ENCODE measurements around the gene ALG13. TPM values are rescaled to one million over a fixed set of nuclear protein-coding genes. Genes with fewer than 3 reads are reported as not detected.

The ALG13 gene
- polyA plus RNA-seq, 3 donors, result 62.0 to 94.5 (median 83.5) TPM

DNA sequence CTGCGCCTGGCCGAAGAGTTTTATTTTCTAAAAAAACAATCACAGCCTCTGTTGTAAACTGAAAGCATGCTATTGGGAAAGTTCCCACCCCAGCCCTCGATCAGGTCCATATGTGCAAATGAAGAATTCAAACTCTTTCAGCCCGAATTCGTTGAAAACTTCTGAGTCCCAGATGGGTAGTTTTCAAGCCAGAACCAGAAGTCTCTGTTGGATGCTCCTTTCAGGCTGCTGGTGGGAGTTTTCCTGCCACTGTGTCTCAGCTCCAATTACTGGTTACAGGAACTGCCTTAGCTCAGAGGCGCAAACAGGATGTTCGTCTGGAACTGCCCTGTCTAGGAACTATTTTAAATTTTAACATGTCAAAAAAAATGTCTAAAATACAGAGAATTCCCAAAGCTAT is 9.3 kb upstream of the ALG13 start:
- TF ChIP-seq, protein P1, sequence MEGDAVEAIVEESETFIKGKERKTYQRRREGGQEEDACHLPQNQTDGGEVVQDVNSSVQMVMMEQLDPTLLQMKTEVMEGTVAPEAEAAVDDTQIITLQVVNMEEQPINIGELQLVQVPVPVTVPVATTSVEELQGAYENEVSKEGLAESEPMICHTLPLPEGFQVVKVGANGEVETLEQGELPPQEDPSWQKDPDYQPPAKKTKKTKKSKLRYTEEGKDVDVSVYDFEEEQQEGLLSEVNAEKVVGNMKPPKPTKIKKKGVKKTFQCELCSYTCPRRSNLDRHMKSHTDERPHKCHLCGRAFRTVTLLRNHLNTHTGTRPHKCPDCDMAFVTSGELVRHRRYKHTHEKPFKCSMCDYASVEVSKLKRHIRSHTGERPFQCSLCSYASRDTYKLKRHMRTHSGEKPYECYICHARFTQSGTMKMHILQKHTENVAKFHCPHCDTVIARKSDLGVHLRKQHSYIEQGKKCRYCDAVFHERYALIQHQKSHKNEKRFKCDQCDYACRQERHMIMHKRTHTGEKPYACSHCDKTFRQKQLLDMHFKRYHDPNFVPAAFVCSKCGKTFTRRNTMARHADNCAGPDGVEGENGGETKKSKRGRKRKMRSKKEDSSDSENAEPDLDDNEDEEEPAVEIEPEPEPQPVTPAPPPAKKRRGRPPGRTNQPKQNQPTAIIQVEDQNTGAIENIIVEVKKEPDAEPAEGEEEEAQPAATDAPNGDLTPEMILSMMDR (IDR thresholded peaks at IDR 0.05), result no peak
- no peak overlapping the region for H3K9ac ChIP-seq (ENCODE audit: insufficient read depth, low read length, poor library complexity, severe bottlenecking)
- no peaks in the 10 kb centered on the region for H3K79me2 ChIP-seq (ENCODE audit: insufficient read depth, low read length)
- no peaks in the 10 kb centered on the region for H3K36me3 ChIP-seq (replicated peaks in 1 of 2; ENCODE audit: control insufficient read depth in 1 of 2, insufficient read depth in 2 of 2, low read length in 2 of 2)
- H3K36me3 Mint-ChIP-seq, result no peaks in the 10 kb centered on the region
- H2AFZ ChIP-seq (ENCODE audit: insufficient read depth, low read depth, low read length, poor library complexity, severe bottlenecking), result no peak overlapping the region
- peaks cover 1 to 7% (median 2%) of the 10 kb centered on the region in 3 donors for H3K27me3 Mint-ChIP-seq (ENCODE audit: low read depth in 3 of 3)
- peak overlapping the region in 1 of 7 donors; percentile 57 for H3K27ac Mint-ChIP-seq
- no peak for DNase-seq
- intact Hi-C loops (cut with micrococcal nuclease), result no loop called here
- 90% methylated on average over 3 of the region's 7 CpGs for WGBS (ENCODE audit: insufficient coverage)
- no peak overlapping the region for H3K27ac ChIP-seq (ENCODE audit: low read depth in 1 of 2, low read length in 2 of 2)
- H3K4me1 Mint-ChIP-seq, result peaks cover 4% of the 10 kb centered on the region
- H3K4me3 Mint-ChIP-seq, result no peak overlapping the region
- no peaks in the 10 kb centered on the region for H3K4me1 ChIP-seq (ENCODE audit: control insufficient read depth in 1 of 2, insufficient read depth in 2 of 2, low read length in 2 of 2)
- peaks cover 0 to 2% of the 10 kb centered on the region in 2 donors for H3K27me3 ChIP-seq (ENCODE audit: control insufficient read depth in 2 of 2, insufficient read depth in 2 of 2, low read length in 2 of 2)
- no peaks in the 10 kb centered on the region for H4K20me1 ChIP-seq (ENCODE audit: insufficient read depth, low read length)
- H3K9me3 ChIP-seq (replicated peaks in 1 of 2; ENCODE audit: control insufficient read depth in 1 of 2, insufficient read depth in 1 of 2, low read length in 2 of 2), result no peaks in the 10 kb centered on the region
- H3K4me2 ChIP-seq (replicated peaks; ENCODE audit: extremely low read depth, low read length, poor library complexity, severe bottlenecking), result no peak overlapping the region
- no peak overlapping the region for H3K4me3 ChIP-seq (replicated peaks in 1 of 3; ENCODE audit: low read depth in 2 of 3, low read length in 3 of 3)
- peaks cover 0 to 2% (median 0%) of the 10 kb centered on the region in 7 donors for H3K9me3 Mint-ChIP-seq

DNA sequence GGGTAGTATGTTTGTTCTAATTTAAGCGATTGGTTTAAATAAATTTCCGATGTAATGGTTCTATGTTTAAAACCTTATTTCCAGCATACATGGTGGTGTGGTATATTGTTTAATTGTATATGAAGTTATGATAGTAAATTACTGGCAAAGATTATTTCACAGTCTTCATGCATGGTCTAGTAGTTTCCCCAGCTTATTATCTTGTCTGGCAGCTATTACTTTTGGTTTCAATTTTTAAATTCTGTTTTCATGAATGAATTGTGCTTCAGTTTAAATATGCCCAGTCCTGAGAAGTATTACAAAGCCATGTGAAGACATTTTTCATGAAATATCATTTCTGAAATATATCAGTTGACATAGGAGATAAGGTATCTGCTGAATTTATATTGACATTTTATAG is 6.3 kb downstream of the ALG13 start:
- peaks cover 5% of the 10 kb centered on the region for H4K20me1 ChIP-seq (ENCODE audit: insufficient read depth, low read length)
- TF ChIP-seq, protein P1 (IDR thresholded peaks at IDR 0.05), result no peak
- Mint-ChIP-seq H3K27ac (no peak overlapping the region), H3K27me3 (ENCODE audit: low read depth in 3 of 3) (peaks cover 0 to 1% (median 0%) of the 10 kb centered on the region in 3 donors), H3K36me3 (peaks cover 59 to 62% of the 10 kb centered on the region in 2 donors), H3K4me1 (peaks cover 14% of the 10 kb centered on the region), H3K4me3 (no peak overlapping the region), H3K9me3 (no peaks in the 10 kb centered on the region)
- H3K9me3 ChIP-seq (replicated peaks in 1 of 2; ENCODE audit: control insufficient read depth in 1 of 2, insufficient read depth in 1 of 2, low read length in 2 of 2), result no peaks in the 10 kb centered on the region
- H2AFZ ChIP-seq (ENCODE audit: insufficient read depth, low read depth, low read length, poor library complexity, severe bottlenecking), result no peak overlapping the region
- H3K27me3 ChIP-seq (ENCODE audit: control insufficient read depth in 2 of 2, insufficient read depth in 2 of 2, low read length in 2 of 2), result no peaks in the 10 kb centered on the region
- no peak overlapping the region for H3K4me3 ChIP-seq (replicated peaks in 1 of 3; ENCODE audit: low read depth in 2 of 3, low read length in 3 of 3)
- no peak overlapping the region for H3K27ac ChIP-seq (ENCODE audit: low read depth in 1 of 2, low read length in 2 of 2)
- intact Hi-C loops (cut with micrococcal nuclease), result no loop called here
- no peak for DNase-seq
- peaks cover 3 to 4% of the 10 kb centered on the region in 2 donors for H3K4me1 ChIP-seq (ENCODE audit: control insufficient read depth in 1 of 2, insufficient read depth in 2 of 2, low read length in 2 of 2)
- peaks cover 6% of the 10 kb centered on the region for H3K79me2 ChIP-seq (ENCODE audit: insufficient read depth, low read length)
- no peak overlapping the region for H3K4me2 ChIP-seq (replicated peaks; ENCODE audit: extremely low read depth, low read length, poor library complexity, severe bottlenecking)
- H3K36me3 ChIP-seq (replicated peaks in 1 of 2; ENCODE audit: control insufficient read depth in 1 of 2, insufficient read depth in 2 of 2, low read length in 2 of 2), result peaks cover 57 to 64% of the 10 kb centered on the region in 2 donors
- no peak overlapping the region for H3K9ac ChIP-seq (ENCODE audit: insufficient read depth, low read length, poor library complexity, severe bottlenecking)
- no CpG with 5 or more reads among the region's 2 CpGs for WGBS (ENCODE audit: insufficient coverage)

Measured in CD14-positive monocyte (primary cell).